Measurements from ENCODE around the gene KIAA0825.

DNA sequence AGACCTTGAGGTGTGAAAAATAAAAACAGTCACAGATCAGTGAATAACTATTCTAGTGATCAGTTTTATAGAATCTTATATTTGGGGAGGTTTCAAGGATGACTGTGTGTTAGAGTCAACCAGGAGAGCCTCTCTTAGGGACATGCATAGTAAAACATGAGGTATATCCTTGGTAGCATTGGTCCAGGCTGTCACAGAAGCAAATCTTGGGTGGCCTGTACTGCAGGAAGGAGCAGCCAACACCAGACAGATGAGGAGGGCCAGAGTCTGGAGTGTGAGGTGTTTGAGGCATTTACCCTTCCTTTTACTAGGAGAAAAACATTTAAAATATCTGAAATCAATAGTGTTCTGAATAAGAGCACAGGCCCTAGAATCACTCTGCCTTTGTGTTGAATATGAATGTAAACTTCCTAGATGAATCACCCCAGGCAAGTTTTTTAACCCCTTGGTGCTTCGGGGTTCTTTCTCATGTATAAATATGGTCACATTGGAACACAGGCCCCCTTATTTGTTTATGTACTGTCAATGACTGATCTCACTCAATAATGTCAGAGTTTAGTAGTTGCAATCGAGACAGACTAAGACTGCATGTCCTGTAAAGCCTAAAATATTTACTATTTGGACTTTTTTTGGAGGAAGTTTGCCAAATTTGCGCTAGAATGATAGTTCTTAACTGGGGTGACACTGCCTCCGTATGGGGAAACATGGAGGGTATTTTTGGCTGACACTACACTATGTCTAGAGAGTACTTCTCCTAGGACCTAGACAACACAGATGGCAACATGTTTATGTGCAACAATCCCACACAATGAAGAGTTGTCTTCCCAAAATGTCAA is 460.5 kb downstream of the KIAA0825 start:
- TF ChIP-seq, protein P1, sequence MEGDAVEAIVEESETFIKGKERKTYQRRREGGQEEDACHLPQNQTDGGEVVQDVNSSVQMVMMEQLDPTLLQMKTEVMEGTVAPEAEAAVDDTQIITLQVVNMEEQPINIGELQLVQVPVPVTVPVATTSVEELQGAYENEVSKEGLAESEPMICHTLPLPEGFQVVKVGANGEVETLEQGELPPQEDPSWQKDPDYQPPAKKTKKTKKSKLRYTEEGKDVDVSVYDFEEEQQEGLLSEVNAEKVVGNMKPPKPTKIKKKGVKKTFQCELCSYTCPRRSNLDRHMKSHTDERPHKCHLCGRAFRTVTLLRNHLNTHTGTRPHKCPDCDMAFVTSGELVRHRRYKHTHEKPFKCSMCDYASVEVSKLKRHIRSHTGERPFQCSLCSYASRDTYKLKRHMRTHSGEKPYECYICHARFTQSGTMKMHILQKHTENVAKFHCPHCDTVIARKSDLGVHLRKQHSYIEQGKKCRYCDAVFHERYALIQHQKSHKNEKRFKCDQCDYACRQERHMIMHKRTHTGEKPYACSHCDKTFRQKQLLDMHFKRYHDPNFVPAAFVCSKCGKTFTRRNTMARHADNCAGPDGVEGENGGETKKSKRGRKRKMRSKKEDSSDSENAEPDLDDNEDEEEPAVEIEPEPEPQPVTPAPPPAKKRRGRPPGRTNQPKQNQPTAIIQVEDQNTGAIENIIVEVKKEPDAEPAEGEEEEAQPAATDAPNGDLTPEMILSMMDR (IDR thresholded peaks at IDR 0.05; ENCODE audit: poor library complexity, severe bottlenecking): no peak
- TF ChIP-seq, protein P2, sequence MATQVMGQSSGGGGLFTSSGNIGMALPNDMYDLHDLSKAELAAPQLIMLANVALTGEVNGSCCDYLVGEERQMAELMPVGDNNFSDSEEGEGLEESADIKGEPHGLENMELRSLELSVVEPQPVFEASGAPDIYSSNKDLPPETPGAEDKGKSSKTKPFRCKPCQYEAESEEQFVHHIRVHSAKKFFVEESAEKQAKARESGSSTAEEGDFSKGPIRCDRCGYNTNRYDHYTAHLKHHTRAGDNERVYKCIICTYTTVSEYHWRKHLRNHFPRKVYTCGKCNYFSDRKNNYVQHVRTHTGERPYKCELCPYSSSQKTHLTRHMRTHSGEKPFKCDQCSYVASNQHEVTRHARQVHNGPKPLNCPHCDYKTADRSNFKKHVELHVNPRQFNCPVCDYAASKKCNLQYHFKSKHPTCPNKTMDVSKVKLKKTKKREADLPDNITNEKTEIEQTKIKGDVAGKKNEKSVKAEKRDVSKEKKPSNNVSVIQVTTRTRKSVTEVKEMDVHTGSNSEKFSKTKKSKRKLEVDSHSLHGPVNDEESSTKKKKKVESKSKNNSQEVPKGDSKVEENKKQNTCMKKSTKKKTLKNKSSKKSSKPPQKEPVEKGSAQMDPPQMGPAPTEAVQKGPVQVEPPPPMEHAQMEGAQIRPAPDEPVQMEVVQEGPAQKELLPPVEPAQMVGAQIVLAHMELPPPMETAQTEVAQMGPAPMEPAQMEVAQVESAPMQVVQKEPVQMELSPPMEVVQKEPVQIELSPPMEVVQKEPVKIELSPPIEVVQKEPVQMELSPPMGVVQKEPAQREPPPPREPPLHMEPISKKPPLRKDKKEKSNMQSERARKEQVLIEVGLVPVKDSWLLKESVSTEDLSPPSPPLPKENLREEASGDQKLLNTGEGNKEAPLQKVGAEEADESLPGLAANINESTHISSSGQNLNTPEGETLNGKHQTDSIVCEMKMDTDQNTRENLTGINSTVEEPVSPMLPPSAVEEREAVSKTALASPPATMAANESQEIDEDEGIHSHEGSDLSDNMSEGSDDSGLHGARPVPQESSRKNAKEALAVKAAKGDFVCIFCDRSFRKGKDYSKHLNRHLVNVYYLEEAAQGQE (IDR thresholded peaks at IDR 0.05; ENCODE audit: borderline replicate concordance): no peak
- TF ChIP-seq EZH2 (IDR thresholded peaks at IDR 0.05; ENCODE audit: borderline replicate concordance, insufficient read depth, low read length, poor library complexity, severe bottlenecking): no peak
